ENCODE results near the gene KCNQ5.

- no peak for TF ChIP-seq REST (IDR thresholded peaks at IDR 0.05; ENCODE audit: low read depth)
- no peak for TF ChIP-seq POLR2A (IDR thresholded peaks at IDR 0.05; ENCODE audit: borderline replicate concordance, extremely low read depth, insufficient read depth, insufficient read length)
Measured at GRCh38 chr6:72676995-72677394, 55.1 kb downstream of the KCNQ5 start.

All from HCT116 (cell line).